Urinary bladder (tissue), 4 donors: Measurements from ENCODE around the gene TDO2. TPM values are rescaled to one million over a fixed set of nuclear protein-coding genes. Genes with fewer than 3 reads are reported as not detected.
"Not testable (repeated sequence)": the region's sequence is repeated elsewhere in the genome, so short reads cannot be mapped to it uniquely, and the experiment has no call there.

Experiments
- DNase-seq: peaks from one replicate; pipeline ENCODE4 v3.0.0-alpha.2; 2015; ENCODE audit errors: extremely low spot score
- H3K27ac ChIP-seq: one replicate; pipeline ENCODE4 v1.5.1; 2013; ENCODE audit warnings: low read depth, mild to moderate bottlenecking, moderate library complexity
- H3K36me3 ChIP-seq: one replicate; pipeline ENCODE4 v1.6.1; 2013; ENCODE audit warnings: mild to moderate bottlenecking, moderate library complexity; ENCODE audit not compliant: insufficient read depth
- H3K4me1 ChIP-seq: one replicate; pipeline ENCODE4 v1.6.1; 2013; ENCODE audit warnings: mild to moderate bottlenecking, moderate library complexity; ENCODE audit not compliant: insufficient read depth
- H3K4me3 ChIP-seq: one replicate; pipeline ENCODE4 v1.5.1; 2013; ENCODE audit warnings: low read depth, low read length
- WGBS: extraction: QIAGEN DNeasy Blood & Tissue Kit; methylation state at CpG from one replicate; pipeline ENCODE4 v1.1.7; 2013; 5-methylcytosine and 5-hydroxymethylcytosine counted together
- polyA plus RNA-seq: library from polyadenylated mRNA; stranded (reverse); fragments of 200-250 nt; gene quantifications from one replicate; pipeline ENCODE4 v1.2.3, GENCODE V29; 2013
- total RNA-seq: library from RNA; depleted of rRNA; stranded (reverse); fragments of >200 nt; gene quantifications from one replicate; pipeline ENCODE4 v1.2.3, GENCODE V29; 2014
- donor health status: healthy with polysubstance abuse.
- donor health status: healthy.

TDO2 gene
- total and polyA plus RNA-seq, 2 donors = 0.28 to 3.9 TPM

GRCh38 chr4:155889946-155890345, 13.6 kb upstream of the TDO2 start:
- H3K27ac ChIP-seq = no peak overlapping the region
- no peaks in the 10 kb centered on the region for H3K36me3 ChIP-seq
- no peak for DNase-seq
- no peaks in the 10 kb centered on the region for H3K4me1 ChIP-seq
- H3K4me3 ChIP-seq = no peak overlapping the region
- 79% methylated on average over 2 of the region's 2 CpGs for WGBS

DNA sequence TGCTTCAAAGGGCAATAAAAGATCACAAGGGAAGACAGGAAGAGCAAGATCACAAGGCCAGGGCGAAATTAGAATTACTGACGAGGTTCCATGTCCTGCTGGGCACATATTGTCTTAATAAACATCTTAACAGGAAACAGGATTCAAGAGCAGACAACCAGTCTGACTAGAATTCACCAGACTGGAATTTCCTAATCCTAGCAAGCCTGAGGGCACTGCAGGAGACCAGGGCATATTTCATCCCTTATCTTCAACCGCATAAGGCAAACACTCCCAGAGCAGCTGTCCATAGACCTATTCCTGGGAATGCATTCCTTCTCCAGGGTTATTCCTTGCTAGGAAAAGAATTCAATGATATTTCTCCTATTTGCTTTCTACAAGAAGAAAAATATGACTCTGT, 12.4 kb upstream of the TDO2 start:
- Histone ChIP-seq H3K4me3 (no peak overlapping the region), H3K27ac (no peak overlapping the region), H3K4me1 (no peaks in the 10 kb centered on the region), H3K36me3 (no peaks in the 10 kb centered on the region)
- WGBS = 67% methylated on average over 3 of the region's 3 CpGs
- DNase-seq = no peak

DNA sequence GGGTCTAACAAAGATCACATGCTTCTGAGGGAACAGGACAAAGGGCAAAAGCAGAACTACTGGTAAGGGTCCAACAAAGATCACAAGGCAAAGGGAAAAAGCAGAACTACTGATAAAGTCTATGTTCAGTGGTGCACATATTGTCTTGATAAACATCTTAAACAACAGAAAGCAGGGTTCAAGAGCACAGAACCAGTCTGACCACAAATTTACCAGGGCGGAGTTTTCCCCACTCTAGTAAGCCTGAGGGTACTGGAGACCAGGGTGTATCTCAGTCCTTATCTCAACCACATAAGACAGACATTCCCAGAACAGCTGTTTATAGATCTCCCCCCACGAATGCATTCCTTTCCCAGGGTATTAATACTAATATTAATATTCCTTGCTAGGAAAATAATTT, 5.1 kb upstream of the TDO2 start:
- WGBS = 88% methylated on average over 2 of the region's 2 CpGs
- DNase-seq, H3K36me3 ChIP-seq, H3K4me1 ChIP-seq, H3K27ac ChIP-seq, H3K4me3 ChIP-seq: not testable (repeated sequence)

GRCh38 chr4:155899891-155900290, 3.6 kb upstream of the TDO2 start:
- Histone ChIP-seq H3K4me1 (no peaks in the 10 kb centered on the region), H3K36me3 (no peaks in the 10 kb centered on the region), H3K27ac (no peak overlapping the region), H3K4me3 (no peak overlapping the region)
- DNase-seq = no peak
- 12% methylated on average over 3 of the region's 3 CpGs for WGBS

GRCh38 chr4:155900381-155900780, 3.1 kb upstream of the TDO2 start:
- Histone ChIP-seq H3K4me1 (no peaks in the 10 kb centered on the region), H3K36me3 (no peaks in the 10 kb centered on the region), H3K4me3 (no peak overlapping the region), H3K27ac (no peak overlapping the region)
- WGBS = 29% methylated on average over 1 of the region's 1 CpG
- no peak for DNase-seq

DNA sequence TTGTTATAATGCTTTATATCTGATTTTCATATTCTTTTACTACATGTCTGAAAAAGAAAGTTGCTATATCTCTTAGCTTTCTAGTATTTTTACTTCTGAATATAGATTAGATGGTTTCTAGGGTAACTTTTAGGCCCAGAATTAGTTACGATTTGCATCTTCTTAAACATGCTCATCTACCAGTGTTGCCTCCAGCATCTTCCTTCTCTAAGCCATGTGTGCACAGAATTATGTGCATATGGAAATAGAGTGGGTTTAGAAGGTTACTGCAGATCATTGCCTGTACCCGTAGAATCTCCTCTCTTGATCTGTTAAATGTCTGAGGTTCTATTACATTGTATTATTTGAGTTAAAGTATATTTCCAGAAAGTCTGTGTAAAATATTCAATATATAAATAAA, 2.5 kb upstream of the TDO2 start:
- no peaks in the 10 kb centered on the region for H3K36me3 ChIP-seq
- H3K4me1 ChIP-seq = no peaks in the 10 kb centered on the region
- WGBS = 90% methylated on average over 2 of the region's 2 CpGs
- no peak for DNase-seq
- no peak overlapping the region for H3K4me3 ChIP-seq
- no peak overlapping the region for H3K27ac ChIP-seq

DNA sequence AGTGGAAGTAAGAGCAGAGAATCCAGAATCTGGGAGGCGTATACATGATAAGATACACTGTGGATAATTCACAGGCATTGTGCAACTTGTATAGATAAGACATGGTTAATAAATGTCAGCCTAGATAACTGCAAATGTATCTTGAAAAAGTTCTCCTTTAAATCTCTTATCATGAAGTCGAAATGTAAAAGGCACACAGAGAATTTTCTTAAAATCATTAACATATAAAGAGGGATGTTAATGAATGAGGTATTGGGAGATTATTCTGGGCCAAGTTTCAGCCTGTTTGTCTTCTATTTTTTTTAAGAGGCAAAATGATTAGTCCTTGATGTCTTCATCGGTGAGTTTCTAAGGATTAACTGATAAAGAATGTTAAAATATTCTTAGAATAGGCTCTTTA, 835 bp downstream of the TDO2 start:
- no peak for DNase-seq
- Histone ChIP-seq H3K27ac (no peak overlapping the region), H3K4me3 (no peak overlapping the region), H3K36me3 (no peaks in the 10 kb centered on the region), H3K4me1 (no peaks in the 10 kb centered on the region)
- WGBS = 31% methylated on average over 3 of the region's 3 CpGs

DNA sequence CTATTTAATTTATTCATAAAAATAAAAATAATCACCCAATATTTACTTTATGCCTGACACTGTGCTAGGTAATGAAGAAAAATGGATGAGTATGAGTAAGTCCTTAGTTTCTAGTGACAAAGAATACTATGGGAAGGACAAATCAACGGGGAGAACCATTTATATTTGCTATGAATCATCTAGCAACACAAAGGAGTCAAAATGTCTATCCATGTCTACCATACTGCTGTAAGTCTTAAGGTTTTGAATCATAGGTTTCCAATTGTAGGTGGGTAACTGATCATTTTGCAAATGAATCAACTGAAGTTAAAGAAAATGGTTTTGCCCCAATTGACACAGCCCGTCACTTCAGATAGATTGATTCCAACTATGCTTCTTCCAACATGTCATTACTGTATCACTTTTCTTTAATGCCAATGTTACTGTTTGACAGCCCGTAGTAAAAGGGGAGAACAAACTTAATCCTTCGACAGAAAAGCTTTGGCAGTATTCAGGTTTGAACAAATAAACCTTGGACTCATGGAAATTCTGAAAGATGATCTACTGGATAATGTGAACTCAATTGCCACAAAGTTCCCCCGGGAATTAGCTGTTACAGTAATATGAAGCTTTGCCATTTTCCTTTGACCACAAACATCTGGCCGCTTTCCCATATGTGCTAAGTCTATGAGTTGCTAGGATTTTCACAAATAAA, 3.2 kb downstream of the TDO2 start:
- no peaks in the 10 kb centered on the region for H3K4me1 ChIP-seq
- WGBS = 62% methylated on average over 6 of the region's 6 CpGs
- H3K4me3 ChIP-seq = no peak overlapping the region
- no peak for DNase-seq
- no peaks in the 10 kb centered on the region for H3K36me3 ChIP-seq
- H3K27ac ChIP-seq = no peak overlapping the region

DNA sequence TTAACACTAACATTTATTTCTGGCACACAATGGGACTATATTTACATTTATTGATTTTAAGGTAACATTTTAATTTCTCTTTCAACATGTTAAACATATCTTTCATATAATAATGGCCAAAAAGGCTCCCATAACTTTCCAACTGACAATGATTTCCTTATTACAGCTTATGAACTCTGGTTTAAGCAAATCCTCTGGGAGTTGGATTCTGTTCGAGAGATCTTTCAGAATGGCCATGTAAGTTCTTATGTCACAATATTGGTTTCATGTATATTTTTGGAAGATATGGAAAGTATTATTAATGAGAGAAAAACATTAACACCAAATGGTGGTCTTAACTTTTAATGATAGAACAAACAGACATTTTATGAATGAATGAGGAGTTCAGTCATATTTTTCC, 4.1 kb downstream of the TDO2 start:
- Histone ChIP-seq H3K4me1 (no peaks in the 10 kb centered on the region), H3K36me3 (no peaks in the 10 kb centered on the region), H3K4me3 (no peak overlapping the region), H3K27ac (no peak overlapping the region)
- 88% methylated on average over 1 of the region's 1 CpG for WGBS
- no peak for DNase-seq

- WGBS = 93% methylated on average over 4 of the region's 4 CpGs
- no peak overlapping the region for H3K4me3 ChIP-seq
- no peaks in the 10 kb centered on the region for H3K4me1 ChIP-seq
- no peaks in the 10 kb centered on the region for H3K36me3 ChIP-seq
- no peak for DNase-seq
- H3K27ac ChIP-seq = no peak overlapping the region
Measured at GRCh38 chr4:155908187-155909139, 5.0 kb downstream of the TDO2 start.

GRCh38 chr4:155909615-155910226, 6.2 kb downstream of the TDO2 start:
- Histone ChIP-seq H3K4me1 (no peaks in the 10 kb centered on the region), H3K4me3 (no peak overlapping the region), H3K36me3 (no peaks in the 10 kb centered on the region), H3K27ac (no peak overlapping the region)
- DNase-seq = no peak
- 93% methylated on average over 3 of the region's 3 CpGs for WGBS

DNA sequence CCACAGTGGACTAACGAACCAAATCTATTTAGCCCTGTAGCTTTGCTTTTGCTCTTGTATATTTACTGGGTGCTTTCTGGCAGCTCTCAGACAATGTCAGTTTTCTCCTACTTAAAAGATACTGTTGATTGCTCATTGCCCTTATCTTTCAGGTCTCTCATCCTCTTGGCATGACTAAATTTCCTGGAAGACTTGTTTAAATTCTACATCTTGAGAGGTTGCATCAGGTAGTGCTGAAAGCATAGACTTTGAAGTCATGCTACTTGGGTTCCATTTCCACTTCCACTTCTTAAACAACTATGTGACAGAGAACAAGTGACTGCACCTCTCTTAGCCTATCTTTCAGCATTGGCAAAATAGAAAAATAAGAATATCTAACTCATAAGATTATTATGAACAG, 8.4 kb downstream of the TDO2 start:
- Histone ChIP-seq H3K4me1 (no peaks in the 10 kb centered on the region), H3K36me3 (no peaks in the 10 kb centered on the region), H3K27ac (no peak overlapping the region), H3K4me3 (no peak overlapping the region)
- DNase-seq = no peak
- 94% methylated on average over 1 of the region's 1 CpG for WGBS

GRCh38 chr4:155914782-155915181, 11.3 kb downstream of the TDO2 start:
- Histone ChIP-seq H3K4me3 (no peak overlapping the region), H3K27ac (no peak overlapping the region), H3K36me3 (no peaks in the 10 kb centered on the region), H3K4me1 (no peaks in the 10 kb centered on the region)
- peak; percentile 33 for DNase-seq
- WGBS = 29% methylated on average over 5 of the region's 5 CpGs

DNA sequence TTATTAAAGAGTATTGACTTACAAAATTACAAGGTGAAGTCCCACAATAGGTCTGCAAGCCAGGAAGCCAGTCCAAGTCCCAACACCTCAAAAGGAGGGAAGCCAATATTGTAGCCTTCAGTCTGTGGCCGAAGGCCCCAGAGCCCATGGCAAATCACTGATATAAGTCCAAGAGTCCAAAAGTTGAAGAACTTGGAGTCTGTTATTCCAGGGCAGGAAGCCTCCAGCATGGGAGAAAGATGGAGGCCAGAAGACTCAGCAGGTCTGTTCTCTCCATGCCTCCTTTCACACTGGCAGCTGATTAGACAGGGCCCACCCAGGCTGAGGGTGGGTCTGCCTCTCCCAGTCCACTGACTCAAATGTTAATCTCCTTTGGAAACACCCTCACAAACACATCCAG, 18.1 kb downstream of the TDO2 start:
- Histone ChIP-seq H3K4me3 (no peak overlapping the region), H3K36me3 (peaks cover 3% of the 10 kb centered on the region), H3K27ac (no peak overlapping the region), H3K4me1 (no peaks in the 10 kb centered on the region)
- 98% methylated on average over 1 of the region's 1 CpG for WGBS
- DNase-seq = no peak
